H9 (cell line): Measurements from ENCODE around the gene RBP7. TPM values are rescaled to one million over a fixed set of nuclear protein-coding genes. Genes with fewer than 3 reads are reported as not detected.

Experiments used
- DNase-seq: peaks from one replicate; pipeline ENCODE4 v3.0.0-alpha.2; 2017
- H2AFZ ChIP-seq: one replicate; pipeline ENCODE4 v1.6.1; 2013; ENCODE audit warnings: mild to moderate bottlenecking, low read length, control low read depth, moderate library complexity
- H2AK5ac ChIP-seq: 2 replicates; pipeline ENCODE4 v1.6.1; 2013; ENCODE audit warnings: low read length, control low read depth, mixed read lengths; ENCODE audit not compliant: insufficient read length
- H2BK120ac ChIP-seq: one replicate; pipeline ENCODE4 v1.6.1; 2013; ENCODE audit warnings: low read depth, mild to moderate bottlenecking, low read length, control low read depth, inconsistent platforms; ENCODE audit not compliant: poor library complexity, severe bottlenecking
- H2BK12ac ChIP-seq: 2 replicates; pipeline ENCODE4 v1.6.1; 2013; ENCODE audit warnings: low read length, control low read depth, mixed read lengths, low read depth; ENCODE audit not compliant: insufficient read length
- H2BK15ac ChIP-seq: 2 replicates; pipeline ENCODE4 v1.6.1; 2013; ENCODE audit warnings: low read depth, low read length, control low read depth
- H2BK20ac ChIP-seq: one replicate; pipeline ENCODE4 v1.6.1; 2013; ENCODE audit warnings: low read depth, mild to moderate bottlenecking, low read length, control low read depth, inconsistent platforms; ENCODE audit not compliant: poor library complexity, severe bottlenecking
- H2BK5ac ChIP-seq: 2 replicates; pipeline ENCODE4 v1.6.1; 2013; ENCODE audit warnings: low read length, control low read depth, mixed read lengths; ENCODE audit not compliant: insufficient read length
- H3K14ac ChIP-seq: 2 replicates; pipeline ENCODE4 v1.6.1; 2013; ENCODE audit warnings: low read length, control low read depth; ENCODE audit not compliant: insufficient read depth
- H3K18ac ChIP-seq: 2 replicates; pipeline ENCODE4 v1.6.1; 2013; ENCODE audit warnings: low read depth, mild to moderate bottlenecking, mixed read lengths, low read length, control low read depth; ENCODE audit not compliant: insufficient read length
- H3K23ac ChIP-seq: 2 replicates; pipeline ENCODE4 v1.6.1; 2013; ENCODE audit warnings: low read length, control low read depth, mixed read lengths, low read depth; ENCODE audit not compliant: insufficient read length
- H3K23me2 ChIP-seq: 2 replicates; pipeline ENCODE4 v1.6.1; 2013; ENCODE audit warnings: low read depth, mild to moderate bottlenecking, mixed read lengths, low read length, control low read depth; ENCODE audit not compliant: insufficient read length, poor library complexity, severe bottlenecking
- H3K27ac ChIP-seq: 2 replicates; pipeline ENCODE4 v1.5.1; 2013; ENCODE audit warnings: low read length, control low read depth, mixed read lengths, low read depth; ENCODE audit not compliant: insufficient read length
- H3K27me3 ChIP-seq: 2 replicates; pipeline ENCODE4 v1.6.1; 2013; ENCODE audit warnings: low read length, control low read depth, inconsistent platforms; ENCODE audit not compliant: insufficient read depth
- H3K4ac ChIP-seq: 2 replicates; pipeline ENCODE4 v1.6.1; 2013; ENCODE audit warnings: low read depth, mild to moderate bottlenecking, control low read depth, inconsistent platforms, low read length, moderate library complexity
- H3K4me1 ChIP-seq: 2 replicates; pipeline ENCODE4 v1.6.1; 2013; ENCODE audit warnings: low read length, control low read depth, inconsistent platforms; ENCODE audit not compliant: insufficient read depth
- H3K4me2 ChIP-seq: 2 replicates; pipeline ENCODE4 v1.6.1; 2013; ENCODE audit warnings: low read length, control low read depth, mixed read lengths; ENCODE audit not compliant: insufficient read length, insufficient read depth
- H3K56ac ChIP-seq: 2 replicates; pipeline ENCODE4 v1.6.1; 2013; ENCODE audit warnings: low read depth, mild to moderate bottlenecking, mixed read lengths, low read length, control low read depth; ENCODE audit not compliant: insufficient read length
- H3K79me1 ChIP-seq: 2 replicates; pipeline ENCODE4 v1.6.1; 2013; ENCODE audit warnings: low read depth, mild to moderate bottlenecking, moderate library complexity, low read length, control low read depth, inconsistent platforms; ENCODE audit not compliant: insufficient read depth, poor library complexity, severe bottlenecking
- H3K79me2 ChIP-seq: 2 replicates; pipeline ENCODE4 v1.6.1; 2013; ENCODE audit warnings: low read length, control low read depth, inconsistent platforms; ENCODE audit not compliant: insufficient read depth
- H3K9ac ChIP-seq: 2 replicates; pipeline ENCODE4 v1.6.1; 2013; ENCODE audit warnings: low read length, control low read depth, mixed read lengths; ENCODE audit not compliant: insufficient read length; ENCODE audit errors: extremely low read depth
- H3K9me3 ChIP-seq: one replicate; pipeline ENCODE4 v1.6.1; 2013; ENCODE audit warnings: low read depth, low read length, inconsistent platforms; ENCODE audit not compliant: control insufficient read depth
- H3T11ph ChIP-seq: one replicate; pipeline ENCODE4 v1.6.1; 2013; ENCODE audit warnings: mild to moderate bottlenecking, low read length, control low read depth, inconsistent platforms
- H4K20me1 ChIP-seq: one replicate; pipeline ENCODE4 v1.6.1; 2013; ENCODE audit not compliant: control insufficient read depth, insufficient read length, insufficient read depth
- H4K5ac ChIP-seq: 2 replicates; pipeline ENCODE4 v1.6.1; 2013; ENCODE audit warnings: low read depth, mild to moderate bottlenecking, mixed read lengths, low read length, control low read depth; ENCODE audit not compliant: insufficient read length
- H4K8ac ChIP-seq: replicated peaks from 2 replicates; pipeline ENCODE4 v1.6.1; 2013; ENCODE audit warnings: low read length, control low read depth, mixed read lengths, low read depth; ENCODE audit not compliant: insufficient read length
- H4K91ac ChIP-seq: 2 replicates; pipeline ENCODE4 v1.6.1; 2013; ENCODE audit warnings: low read depth, mild to moderate bottlenecking, moderate library complexity, mixed read lengths, low read length, control low read depth; ENCODE audit not compliant: insufficient read length
- H3K27ac Mint-ChIP-seq, 3 experiments: 2 replicates in 2 of 3; 3 replicates in 1 of 3; pipeline ENCODE4 v1.8.0; 2020 to 2021; ENCODE audit warnings: mixed read lengths in 3 of 3, mild to moderate bottlenecking in 1 of 3, moderate library complexity in 1 of 3
- H3K27me3 Mint-ChIP-seq: 2 replicates; pipeline ENCODE4 v1.8.0; 2021; ENCODE audit warnings: low read depth, mild to moderate bottlenecking, moderate library complexity, mixed read lengths
- H3K36me3 Mint-ChIP-seq, 3 experiments: 2 replicates in 2 of 3; 3 replicates in 1 of 3; pipeline ENCODE4 v1.8.0; 2020 to 2021; ENCODE audit warnings: low read depth in 3 of 3, mixed read lengths in 3 of 3; ENCODE audit not compliant: insufficient read depth in 1 of 3
- H3K4me1 Mint-ChIP-seq, 2 experiments: 2 replicates each; pipeline ENCODE4 v1.8.0; 2020; ENCODE audit warnings: mixed read lengths in 2 of 2
- H3K4me3 Mint-ChIP-seq, 2 experiments: 2 replicates in 1 of 2; 3 replicates in 1 of 2; pipeline ENCODE4 v1.8.0; 2020 to 2021; ENCODE audit warnings: mild to moderate bottlenecking in 2 of 2, mixed read lengths in 2 of 2, moderate library complexity in 1 of 2
- H3K9me3 Mint-ChIP-seq, 2 experiments: 2 replicates in 1 of 2; 3 replicates in 1 of 2; pipeline ENCODE4 v1.8.0; 2020; ENCODE audit warnings: mild to moderate bottlenecking in 2 of 2, mixed read lengths in 2 of 2, moderate library complexity in 1 of 2
- CTCF ChIP-seq: fragments of 200-600 bp; sonication (generic); conservative IDR thresholded peaks from 3 replicates; pipeline ENCODE4 v1.8.0; 2021; ENCODE audit warnings: antibody characterized with exemption, mild to moderate bottlenecking
- WGBS: extraction: QIAGEN DNeasy Blood & Tissue Kit; methylation state at CpG from one replicate; pipeline ENCODE4 v1.1.7; 2013; ENCODE audit warnings: missing lambda C conversion rate, low lambda C conversion rate, mixed read lengths; ENCODE audit not compliant: insufficient read length; ENCODE audit errors: extremely low coverage; 5-methylcytosine and 5-hydroxymethylcytosine counted together
- total RNA-seq: library from RNA; stranded (reverse); gene quantifications from 2 replicates; pipeline ENCODE4 v1.2.1, GENCODE V29; 2021

RBP7 gene
- total RNA-seq, 1 experiment from 2014 or later: 4.5 TPM

- Histone ChIP-seq H3K9ac (no peak overlapping the region), H4K8ac (no peak overlapping the region), H3K56ac (no peak overlapping the region), H3K4me1 (0 out of 2 replicates have a peak, but pooled peaks cover 9% of the 10 kb centered on the region), H4K20me1 (no peaks in the 10 kb centered on the region), H3K79me2 (peaks cover 28% of the 10 kb centered on the region; the same call in 1 of the 2 replicates), H3K27me3 (no peaks in the 10 kb centered on the region), H3K4ac (no peak overlapping the region), H2BK120ac (no peak overlapping the region), H3K4me2 (no peak overlapping the region), H3K79me1 (peaks cover 15% of the 10 kb centered on the region), H3K14ac (no peak overlapping the region), H2BK20ac (no peak overlapping the region), H4K91ac (no peak overlapping the region), H2BK5ac (no peak overlapping the region), H3K18ac (no peak overlapping the region), H2AK5ac (no peak overlapping the region), H2BK12ac (peak overlapping the region; percentile 10), H3K23me2 (no peaks in the 10 kb centered on the region), H3K23ac (no peak overlapping the region), H3K9me3 (no peaks in the 10 kb centered on the region), H2BK15ac (no peak overlapping the region), H2AFZ (no peak overlapping the region), H3K27ac (no peak overlapping the region), H3T11ph (no peak overlapping the region), H4K5ac (no peak overlapping the region)
- Mint-ChIP-seq H3K4me3 (no peak overlapping the region), H3K4me1 (peaks cover 24 to 26% of the 10 kb centered on the region in 2 experiments), H3K9me3 (no peaks in the 10 kb centered on the region), H3K27me3 (no peaks in the 10 kb centered on the region), H3K36me3 (peaks cover 7 to 20% (median 17%) of the 10 kb centered on the region in 3 experiments; a peak in 6 of 7 replicates), H3K27ac (peak overlapping the region in 2 of 3 experiments; percentile 40 to 85; a peak in 6 of 7 replicates)
- no CpG with 5 or more reads among the region's 8 CpGs for WGBS
- no peak for DNase-seq
- TF ChIP-seq CTCF: no peak
Observed at GRCh38 chr1:10046356-10047085, 49.5 kb downstream of the RBP7 start.
